GM23338 (cell line): ENCODE results near the gene ACSS3. TPM values are rescaled to one million over a fixed set of nuclear protein-coding genes. Genes with fewer than 3 reads are reported as not detected.

Experiments
- ATAC-seq: fragments of 200-7000 bp; cut with Tn5 transposase; 3 replicates; pipeline ENCODE4 v1.9.1; 2020
- DNase-seq: peaks from one replicate; pipeline ENCODE4 v3.0.0-alpha.2; 2015; ENCODE audit warnings: low spot score
- H2AFZ ChIP-seq: fragments of 200-600 bp; sonication (generic); 2 replicates; pipeline ENCODE4 v1.8.0; 2016; ENCODE audit warnings: antibody characterized with exemption, mild to moderate bottlenecking, moderate library complexity
- H3F3A ChIP-seq: fragments of 200-600 bp; sonication (generic); replicated peaks from 2 replicates; pipeline ENCODE4 v1.8.0; 2017; ENCODE audit warnings: antibody characterized with exemption, mixed run types, low read depth
- H3K27ac ChIP-seq: fragments of 200-600 bp; sonication (generic); 2 replicates; pipeline ENCODE4 v1.6.1; 2016; ENCODE audit warnings: low read depth
- H3K27me3 ChIP-seq: fragments of 200-600 bp; sonication (generic); 2 replicates; pipeline ENCODE4 v1.8.0; 2016; ENCODE audit warnings: mild to moderate bottlenecking, mixed run types, moderate library complexity; ENCODE audit not compliant: insufficient read depth
- H3K36me3 ChIP-seq: fragments of 200-600 bp; sonication (generic); 2 replicates; pipeline ENCODE4 v1.8.0; 2016; ENCODE audit warnings: mild to moderate bottlenecking; ENCODE audit not compliant: insufficient read depth
- H3K4me1 ChIP-seq: fragments of 200-600 bp; sonication (generic); 2 replicates; pipeline ENCODE4 v1.8.0; 2016; ENCODE audit warnings: mild to moderate bottlenecking, moderate library complexity; ENCODE audit not compliant: insufficient read depth
- H3K4me2 ChIP-seq: fragments of 200-600 bp; sonication (generic); 2 replicates; pipeline ENCODE4 v1.7.1; 2017; ENCODE audit warnings: mixed run types
- H3K4me3 ChIP-seq: fragments of 200-600 bp; sonication (generic); 2 replicates; pipeline ENCODE4 v1.6.1; 2016; ENCODE audit warnings: mixed run types
- H3K79me2 ChIP-seq: fragments of 200-600 bp; sonication (generic); replicated peaks from 2 replicates; pipeline ENCODE4 v1.8.0; 2017; ENCODE audit warnings: mild to moderate bottlenecking; ENCODE audit not compliant: insufficient read depth
- H3K9me2 ChIP-seq: fragments of 200-600 bp; sonication (generic); 2 replicates; pipeline ENCODE4 v1.8.0; 2017; ENCODE audit not compliant: insufficient read depth
- H4K20me1 ChIP-seq: fragments of 200-600 bp; sonication (generic); replicated peaks from 2 replicates; pipeline ENCODE4 v1.8.0; 2017; ENCODE audit warnings: mild to moderate bottlenecking; ENCODE audit not compliant: insufficient read depth
- H3K27ac Mint-ChIP-seq: 2 replicates; pipeline ENCODE4 v1.8.0; 2020; ENCODE audit warnings: inconsistent platforms, mild to moderate bottlenecking, moderate library complexity, mixed read lengths
- H3K27me3 Mint-ChIP-seq: 3 replicates; pipeline ENCODE4 v1.8.0; 2022; ENCODE audit warnings: low read depth, mild to moderate bottlenecking, moderate library complexity, mixed read lengths, inconsistent platforms; ENCODE audit not compliant: insufficient read depth, poor library complexity
- H3K36me3 Mint-ChIP-seq: 3 replicates; pipeline ENCODE4 v1.8.0; 2021; ENCODE audit warnings: low read depth, mild to moderate bottlenecking, inconsistent platforms, moderate library complexity, mixed read lengths
- H3K4me1 Mint-ChIP-seq: 3 replicates; pipeline ENCODE4 v1.8.0; 2020; ENCODE audit warnings: mild to moderate bottlenecking, inconsistent platforms, mixed read lengths
- H3K4me3 Mint-ChIP-seq: 3 replicates; pipeline ENCODE4 v1.8.0; 2021; ENCODE audit warnings: moderate library complexity, mild to moderate bottlenecking, inconsistent platforms, mixed read lengths
- H3K9me3 Mint-ChIP-seq: 3 replicates; pipeline ENCODE4 v1.8.0; 2020; ENCODE audit warnings: moderate library complexity, mild to moderate bottlenecking, inconsistent platforms, mixed read lengths
- CREB1 ChIP-seq: fragments of 250-450 bp; sonication (Bioruptor Pico); IDR thresholded peaks from 2 replicates; pipeline ENCODE4 v1.5.0; 2020; ENCODE audit warnings: low read depth, mild to moderate bottlenecking, moderate library complexity
- CTCF ChIP-seq, 2 experiments: fragments of 200-600 bp in 1 of 2; sonication (generic) in 1 of 2; conservative IDR thresholded peaks; 2 replicates each; pipeline versions ENCODE4 v1.5.1 to v1.6.1; 2016 to 2017; ENCODE audit warnings: antibody characterized with exemption in 2 of 2, low read depth in 2 of 2, mild to moderate bottlenecking in 2 of 2, moderate library complexity in 1 of 2
- ETS1 ChIP-seq: IDR thresholded peaks from 2 replicates; pipeline ENCODE4 v1.6.1; 2016; ENCODE audit warnings: antibody characterized with exemption
- EZH2 ChIP-seq: fragments of 200-600 bp; sonication (generic); IDR thresholded peaks from one replicate; pipeline ENCODE4 v1.8.0; 2017; ENCODE audit warnings: antibody characterized with exemption, mild to moderate bottlenecking, low read depth; ENCODE audit not compliant: unreplicated experiment
- EZH2phosphoT487 ChIP-seq: fragments of 200-600 bp; sonication (generic); IDR thresholded peaks from one replicate; pipeline ENCODE4 v1.8.1; 2018; ENCODE audit warnings: antibody characterized with exemption; ENCODE audit not compliant: unreplicated experiment
- JUNB ChIP-seq: IDR thresholded peaks from one replicate; pipeline ENCODE4 v1.6.1; 2016; ENCODE audit warnings: antibody characterized with exemption; ENCODE audit not compliant: unreplicated experiment
- NANOG ChIP-seq: IDR thresholded peaks from 2 replicates; pipeline ENCODE4 v1.6.1; 2016; ENCODE audit warnings: antibody characterized with exemption, borderline replicate concordance
- POLR2AphosphoS5 ChIP-seq: IDR thresholded peaks from 2 replicates; pipeline ENCODE4 v1.6.1; 2016; ENCODE audit warnings: antibody characterized with exemption, low read depth
- REST ChIP-seq: IDR thresholded peaks from one replicate; pipeline ENCODE4 v1.6.1; 2018; ENCODE audit warnings: antibody characterized with exemption; ENCODE audit not compliant: unreplicated experiment
- STAT1 ChIP-seq: IDR thresholded peaks from one replicate; pipeline ENCODE4 v1.6.1; 2016; ENCODE audit warnings: antibody characterized with exemption; ENCODE audit not compliant: unreplicated experiment
- ZNF114 ChIP-seq: fragments of 250-450 bp; sonication (Bioruptor Pico); IDR thresholded peaks from 2 replicates; pipeline ENCODE4 v1.5.0; 2020; ENCODE audit warnings: mild to moderate bottlenecking, moderate library complexity
- ZNF331 ChIP-seq: fragments of 250-450 bp; sonication (Bioruptor Pico); IDR thresholded peaks from 2 replicates; pipeline ENCODE4 v1.5.0; 2020; ENCODE audit warnings: low read depth, mild to moderate bottlenecking, moderate library complexity
- ZNF462 ChIP-seq: fragments of 250-450 bp; sonication (Bioruptor Pico); IDR thresholded peaks from 2 replicates; pipeline ENCODE4 v1.5.0; 2020; ENCODE audit warnings: mild to moderate bottlenecking, moderate library complexity
- polyA plus RNA-seq: library from polyadenylated mRNA; unstranded; fragments of >200 nt; fragmentation: Nextera tagmentation; extraction: Ambion mirVana; gene quantifications from 2 replicates; pipeline ENCODE4 v1.2.1, GENCODE V29; 2016
- total RNA-seq: library from RNA; depleted of rRNA; stranded (reverse); fragments of >200 nt; shearing (Covaris generic); gene quantifications from 2 replicates; pipeline ENCODE4 v1.2.3, GENCODE V29; 2014

ACSS3 gene
- total and polyA plus RNA-seq, 2 experiments from 2014 or later, result 7.4 to 28.9 TPM

GRCh38 chr12:81263072-81263471, 185.2 kb downstream of the ACSS3 start:
- Histone ChIP-seq H3K36me3 (no peaks in the 10 kb centered on the region), H3K9me2 (no peaks in the 10 kb centered on the region), H3K27ac (no peak overlapping the region), H3F3A (no peaks in the 10 kb centered on the region), H4K20me1 (no peaks in the 10 kb centered on the region), H3K79me2 (no peaks in the 10 kb centered on the region), H2AFZ (no peak overlapping the region), H3K4me3 (no peak overlapping the region), H3K27me3 (no peaks in the 10 kb centered on the region), H3K4me2 (no peak overlapping the region), H3K4me1 (peaks cover 6% of the 10 kb centered on the region; the same call in 1 of the 2 replicates)
- Mint-ChIP-seq H3K4me1 (peaks cover 13% of the 10 kb centered on the region), H3K36me3 (no peaks in the 10 kb centered on the region), H3K27ac (no peak overlapping the region), H3K4me3 (no peak overlapping the region), H3K9me3 (no peaks in the 10 kb centered on the region), H3K27me3 (no peaks in the 10 kb centered on the region)
- DNase-seq (no peak), ATAC-seq (no peak)
- TF ChIP-seq ZNF462 (CRISPR knock-in tag) (no peak), CTCF (conservative IDR thresholded peaks at IDR 0.05; ENCODE audit: low read depth in 2 of 2) (no peak), ZNF331 (CRISPR knock-in tag) (no peak), EZH2 (no peak), JUNB (no peak), REST (no peak), POLR2AphosphoS5 (no peak), CREB1 (CRISPR knock-in tag) (no peak), EZH2phosphoT487 (no peak), NANOG (no peak), ZNF114 (no peak), ETS1 (no peak), STAT1 (no peak)
